A204.1 (cell line): ENCODE data around the gene SETD1B.
"Not testable (repeated sequence)": the region's sequence is repeated elsewhere in the genome, so short reads cannot be mapped to it uniquely, and the experiment has no call there.

Experiments
- FAIRE-seq: peaks from 2 replicates; lab custom pipeline; 2012; peaks lifted over from hg19 to GRCh38; lab: Jason Lieb, UNC

SETD1B gene

DNA sequence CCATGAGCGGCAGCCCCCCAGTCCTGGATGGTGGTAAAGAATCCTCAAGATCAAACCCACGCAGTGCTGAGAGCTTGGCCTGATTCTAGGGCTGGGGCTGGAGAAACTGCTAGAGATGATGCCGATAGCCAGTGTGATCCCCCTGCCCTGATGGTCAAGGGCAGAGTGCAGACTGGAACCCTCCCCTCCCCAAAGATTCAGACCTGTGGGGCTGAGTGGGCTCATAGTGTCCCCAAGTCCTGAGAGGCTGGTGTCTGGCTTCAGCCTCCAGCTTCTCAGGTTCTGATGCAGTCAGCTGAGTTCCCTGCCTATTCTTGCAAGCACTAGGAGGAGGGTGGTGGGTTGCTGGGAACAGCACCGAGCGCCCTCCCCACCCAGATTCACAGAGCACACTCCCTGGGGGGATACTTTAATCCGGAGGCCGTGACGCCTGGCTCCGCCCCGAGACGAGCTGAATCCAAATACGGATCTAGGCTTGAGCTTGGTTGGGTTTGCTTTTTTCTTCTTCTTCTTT is 22.3 kb upstream of the SETD1B start:
- FAIRE-seq = no peak

DNA sequence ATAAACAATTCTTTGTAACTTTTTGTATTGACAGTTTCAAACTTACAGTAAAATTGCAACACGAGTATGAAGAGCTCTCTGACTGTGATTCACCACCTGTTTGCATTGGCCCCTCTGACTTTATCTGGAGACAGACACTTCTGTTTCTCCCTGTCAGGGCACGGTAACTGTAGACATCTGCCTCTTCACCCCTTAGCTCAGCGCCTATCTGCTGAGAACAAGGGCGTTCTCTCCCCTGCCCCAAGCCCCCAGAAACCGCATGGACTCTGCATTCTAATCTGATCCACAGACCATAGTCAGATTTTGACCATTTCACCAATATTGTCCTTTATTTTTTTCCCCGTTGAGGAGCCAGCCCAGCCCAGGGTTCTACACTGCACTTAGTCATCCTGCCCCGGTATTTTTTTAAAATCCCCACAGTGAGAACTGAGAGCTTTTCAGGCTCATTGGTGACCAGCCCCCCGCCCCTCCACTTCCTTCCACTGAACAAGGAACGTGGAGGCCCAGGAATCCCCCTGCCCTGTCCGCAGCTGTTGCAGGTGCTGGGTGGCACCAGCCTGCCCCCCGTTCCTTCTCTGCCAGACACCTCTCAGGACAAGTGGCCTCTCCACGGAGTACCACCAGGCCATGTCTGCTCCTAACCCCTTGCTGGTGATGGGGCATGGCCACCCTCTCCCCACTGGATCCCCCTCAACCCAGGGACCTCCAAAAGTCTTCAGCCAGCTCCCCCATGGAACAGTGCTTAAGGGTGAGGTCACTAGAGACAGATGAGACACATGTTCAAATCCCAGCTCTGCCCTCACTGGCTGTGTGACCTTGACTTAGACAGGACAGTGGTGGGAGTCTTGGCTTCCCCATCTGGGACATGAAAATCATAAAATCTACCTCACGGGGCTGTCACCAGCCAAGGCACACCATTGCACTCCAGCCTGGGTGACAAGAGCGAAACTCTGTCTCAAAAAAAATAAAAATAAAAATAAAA is 21.5 kb upstream of the SETD1B start:
- FAIRE-seq = no peak

DNA sequence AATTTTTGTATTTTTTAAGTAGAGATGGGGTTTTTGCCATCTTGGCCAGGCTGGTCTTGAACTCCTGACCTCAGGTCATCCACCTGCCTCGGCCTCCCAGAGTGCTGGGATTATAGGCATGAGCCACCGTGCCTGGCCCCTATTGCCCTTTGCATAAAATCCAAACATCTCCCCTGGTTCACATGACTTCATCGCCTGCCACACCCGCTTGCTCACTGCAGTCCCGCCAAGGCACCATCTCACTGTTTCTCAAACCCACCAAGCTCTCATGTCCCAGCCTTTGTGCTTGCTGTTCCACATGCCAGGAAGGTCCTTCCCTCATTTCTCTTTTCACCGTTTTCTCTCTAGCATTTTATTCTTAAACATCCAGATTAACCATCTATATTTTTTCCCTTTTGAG is 20.0 kb upstream of the SETD1B start:
- FAIRE-seq = no peak

DNA sequence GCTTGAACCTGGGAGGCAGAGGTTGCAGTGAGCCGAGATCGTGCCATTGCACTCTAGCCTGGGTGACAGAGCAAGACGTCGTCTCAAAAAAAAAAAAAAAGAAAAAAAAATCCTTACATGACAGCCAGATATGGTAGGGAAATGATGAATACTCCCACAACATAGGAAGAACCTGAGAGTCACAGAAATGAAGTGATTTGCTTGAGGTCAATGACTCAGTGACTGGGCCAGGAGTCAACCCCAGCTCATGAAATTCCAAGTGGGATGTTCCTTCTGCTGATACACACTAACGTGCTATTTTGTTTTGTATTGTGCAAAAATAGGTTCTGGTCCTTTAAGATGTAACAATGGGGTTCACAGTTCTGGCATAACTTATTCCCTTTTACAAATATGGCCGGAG is 19.3 kb upstream of the SETD1B start:
- no peak for FAIRE-seq

GRCh38 chr12:121786440-121786825 is 17.4 kb upstream of the SETD1B start:
- no peak for FAIRE-seq

DNA sequence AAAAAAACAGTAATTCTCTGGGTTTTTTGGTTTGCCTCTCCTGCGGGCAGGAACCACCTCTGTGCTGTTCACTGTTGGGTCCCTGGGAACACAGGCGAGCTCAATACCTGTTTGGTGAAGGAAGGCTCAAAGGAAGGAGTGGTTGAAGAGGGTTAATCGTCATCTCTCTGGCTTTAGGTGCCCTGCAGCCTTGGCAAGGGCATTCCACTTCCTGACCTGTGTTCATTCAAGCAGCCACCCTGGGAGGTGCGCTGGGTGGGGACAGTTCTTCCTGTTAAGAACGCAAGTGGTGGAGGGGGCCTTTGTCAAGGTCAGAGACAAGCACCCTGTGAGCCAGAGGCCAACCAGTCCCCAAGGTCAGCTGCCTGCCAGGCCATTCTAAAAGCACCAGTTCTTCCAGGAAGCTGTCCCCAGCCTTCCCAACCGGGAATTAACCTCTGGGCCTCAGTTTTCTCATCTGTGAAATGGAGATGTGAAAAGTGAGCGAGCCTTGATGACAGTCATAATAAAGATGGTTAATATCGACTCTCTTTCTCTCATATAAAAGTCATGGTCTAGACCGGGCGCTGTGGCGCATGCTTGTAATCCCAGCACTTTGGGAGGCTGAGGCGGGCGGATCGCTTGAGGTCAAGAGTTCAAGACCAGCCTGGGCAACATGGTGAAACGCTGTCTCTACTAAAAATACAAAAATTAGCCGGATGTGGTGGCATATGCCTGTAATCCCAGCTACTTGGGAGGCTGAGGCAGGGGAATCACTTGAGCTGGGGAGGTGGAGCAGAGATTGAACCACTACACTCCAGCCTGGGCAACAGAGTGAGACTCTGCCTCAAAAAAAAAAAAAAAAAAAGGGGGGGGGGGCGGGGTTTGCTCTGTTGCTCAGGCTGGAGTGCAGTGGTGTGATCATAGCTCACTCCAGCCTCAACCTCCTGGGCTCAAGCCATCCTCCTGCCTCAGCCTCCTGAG is 16.5 kb upstream of the SETD1B start:
- no peak for FAIRE-seq

DNA sequence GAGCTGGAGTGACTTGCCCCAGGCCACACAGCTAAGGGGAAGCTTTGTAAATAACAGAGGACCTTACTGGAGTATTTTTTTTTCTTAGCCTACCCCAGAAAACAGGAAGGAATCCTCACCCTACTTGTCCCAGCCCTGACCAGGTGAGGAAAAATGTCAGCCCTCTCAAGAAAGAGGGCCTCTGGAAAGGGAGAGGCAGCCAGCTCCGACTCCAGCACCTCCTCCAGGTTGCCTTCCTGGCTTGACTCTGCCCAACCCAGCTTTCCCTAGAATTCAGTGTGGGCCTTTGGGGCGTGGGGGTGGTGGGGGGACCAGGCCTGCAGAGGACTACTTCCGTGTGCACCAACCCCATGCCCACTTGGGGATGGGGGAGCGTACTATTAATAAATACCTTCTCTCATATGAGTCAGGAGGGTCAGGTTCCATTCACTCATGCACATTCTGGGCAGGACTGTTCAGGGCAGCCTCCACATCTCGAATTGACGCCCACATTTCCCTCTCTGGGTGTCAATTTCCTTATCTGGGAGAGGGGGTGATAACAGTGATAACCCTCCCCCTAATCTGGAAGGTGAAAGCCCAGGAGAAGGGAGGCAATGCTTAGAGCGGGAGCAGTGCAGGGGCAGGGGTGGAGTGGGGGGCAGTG is 15.5 kb upstream of the SETD1B start:
- FAIRE-seq = no peak

- no peak for FAIRE-seq
Observed at GRCh38 chr12:121789233-121789781, 14.5 kb upstream of the SETD1B start.

GRCh38 chr12:121789800-121790728 is 13.7 kb upstream of the SETD1B start:
- no peak for FAIRE-seq

- FAIRE-seq = not testable (repeated sequence)
Observed at GRCh38 chr12:121790785-121791184, 13.0 kb upstream of the SETD1B start.

DNA sequence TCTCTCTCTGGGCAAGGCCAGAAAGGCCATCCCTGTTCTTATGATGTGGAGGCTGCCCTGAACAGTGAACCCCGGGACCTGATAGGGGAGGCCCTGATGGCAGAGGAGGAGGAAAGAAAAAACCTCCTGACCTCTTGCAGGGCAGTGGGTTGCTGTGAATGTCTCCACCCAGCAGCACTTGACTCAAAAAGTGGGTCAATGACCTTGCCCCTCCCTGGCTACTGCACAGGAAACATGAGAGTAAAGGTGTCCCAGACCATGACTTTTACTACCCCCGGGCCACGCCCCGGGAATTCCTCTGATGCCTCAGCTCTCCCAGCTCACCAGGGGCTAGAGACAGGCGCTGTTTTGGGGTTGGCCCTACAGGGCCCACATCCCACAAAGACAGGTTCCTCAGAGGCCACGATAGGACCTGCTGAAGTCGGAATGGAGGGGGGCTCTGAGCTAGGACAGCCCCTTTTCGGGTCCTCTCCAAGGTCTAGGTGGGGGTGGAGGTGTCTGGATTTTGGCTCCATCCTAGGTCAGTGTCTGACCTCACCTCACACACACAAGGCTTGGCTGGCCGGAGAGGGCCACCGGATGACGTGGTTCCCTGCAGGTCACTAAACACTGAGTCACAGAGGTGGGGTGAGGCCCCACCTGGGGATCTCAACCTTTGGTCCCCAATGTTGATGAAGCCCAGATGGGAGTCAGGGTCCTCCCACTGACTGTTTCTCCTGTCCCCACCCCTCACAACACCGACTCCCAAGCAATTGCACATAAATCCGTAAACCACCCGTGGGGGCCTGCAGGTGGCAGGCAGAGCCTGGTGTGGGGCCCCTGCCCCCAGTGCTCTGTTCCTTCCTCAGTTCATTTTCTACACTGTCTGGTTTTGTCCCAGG is 11.9 kb upstream of the SETD1B start:
- FAIRE-seq = no peak

GRCh38 chr12:121792607-121793439 is 11.0 kb upstream of the SETD1B start:
- no peak for FAIRE-seq

- no peak for FAIRE-seq
Observed at GRCh38 chr12:121793440-121793837, 10.4 kb upstream of the SETD1B start, which contains the start of gene RHOF. Gene RHOF (minus strand): TSS chr12:121793688. CDS start chr12:121793633, 55 bp downstream.

GRCh38 chr12:121793838-121794533 is 9.8 kb upstream of the SETD1B start:
- FAIRE-seq = no peak

- FAIRE-seq = no peak
Observed at GRCh38 chr12:121794534-121795033, 9.2 kb upstream of the SETD1B start.

DNA sequence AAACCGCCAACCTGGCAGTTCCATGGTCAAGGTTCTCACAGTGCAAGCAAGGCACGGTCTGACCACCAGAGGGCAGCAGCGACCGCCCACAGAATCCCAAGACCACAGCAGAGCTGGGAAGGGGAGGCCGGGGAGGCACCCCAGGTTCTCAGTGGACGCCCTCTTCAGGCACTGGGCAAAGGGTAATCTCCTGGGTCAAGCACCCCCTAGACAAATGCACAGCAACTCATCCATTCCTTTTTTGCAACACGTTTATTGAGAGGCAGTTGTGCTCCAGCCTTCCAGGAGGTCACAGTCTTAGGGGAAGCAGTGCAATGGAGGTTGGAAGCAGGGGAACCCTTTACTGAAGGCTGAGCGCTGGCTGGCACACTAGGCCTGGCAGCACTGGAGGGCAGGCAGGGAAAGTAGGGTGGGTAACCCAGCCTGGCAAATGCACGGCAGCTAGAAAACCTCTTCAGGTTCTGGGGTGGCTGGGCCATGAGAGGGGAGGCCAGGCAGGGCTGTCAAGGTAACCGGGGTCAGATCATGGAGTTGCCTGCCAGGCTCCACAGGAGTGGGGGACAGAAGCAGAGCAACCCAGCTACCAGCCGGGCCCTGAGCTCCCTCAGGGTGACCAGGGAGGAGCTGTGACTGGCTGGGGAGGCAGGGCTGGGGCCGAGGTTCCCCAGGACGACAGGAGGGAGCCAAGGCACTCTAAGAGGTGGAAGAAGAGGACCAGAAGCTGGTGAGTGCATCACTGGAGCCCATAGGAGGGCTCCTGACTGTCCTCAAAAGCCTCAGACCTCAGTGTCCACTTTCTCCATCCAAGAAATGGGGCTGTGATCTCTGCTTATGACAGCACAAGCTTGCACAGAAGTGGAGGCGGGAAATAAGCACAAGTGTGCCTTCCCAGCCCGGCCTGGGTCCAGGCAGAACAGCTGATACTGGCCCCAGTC is 8.5 kb upstream of the SETD1B start:
- no peak for FAIRE-seq
